ENCODE measurements around the gene SLC46A1.

DNA sequence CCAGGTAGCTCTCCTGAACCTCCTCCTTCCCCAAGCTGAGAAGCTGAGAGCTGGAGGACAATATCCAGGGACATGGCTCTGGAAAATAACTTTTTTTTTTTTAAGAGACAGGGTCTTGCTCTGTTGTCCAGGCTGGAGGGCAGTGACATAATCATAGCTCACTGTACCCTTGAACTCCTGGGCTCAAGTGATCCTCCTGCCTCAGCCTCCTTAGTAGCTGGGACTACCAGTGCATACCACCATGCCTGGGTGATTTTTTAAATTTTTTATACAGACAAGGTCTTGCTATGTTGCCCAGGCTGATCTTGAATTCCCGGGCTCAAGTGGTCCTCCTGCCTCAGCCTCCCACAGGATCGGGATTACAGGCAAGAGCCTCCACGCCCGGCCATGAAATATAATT is 6.2 kb downstream of the SLC46A1 start:
- TF ChIP-seq, protein P1, sequence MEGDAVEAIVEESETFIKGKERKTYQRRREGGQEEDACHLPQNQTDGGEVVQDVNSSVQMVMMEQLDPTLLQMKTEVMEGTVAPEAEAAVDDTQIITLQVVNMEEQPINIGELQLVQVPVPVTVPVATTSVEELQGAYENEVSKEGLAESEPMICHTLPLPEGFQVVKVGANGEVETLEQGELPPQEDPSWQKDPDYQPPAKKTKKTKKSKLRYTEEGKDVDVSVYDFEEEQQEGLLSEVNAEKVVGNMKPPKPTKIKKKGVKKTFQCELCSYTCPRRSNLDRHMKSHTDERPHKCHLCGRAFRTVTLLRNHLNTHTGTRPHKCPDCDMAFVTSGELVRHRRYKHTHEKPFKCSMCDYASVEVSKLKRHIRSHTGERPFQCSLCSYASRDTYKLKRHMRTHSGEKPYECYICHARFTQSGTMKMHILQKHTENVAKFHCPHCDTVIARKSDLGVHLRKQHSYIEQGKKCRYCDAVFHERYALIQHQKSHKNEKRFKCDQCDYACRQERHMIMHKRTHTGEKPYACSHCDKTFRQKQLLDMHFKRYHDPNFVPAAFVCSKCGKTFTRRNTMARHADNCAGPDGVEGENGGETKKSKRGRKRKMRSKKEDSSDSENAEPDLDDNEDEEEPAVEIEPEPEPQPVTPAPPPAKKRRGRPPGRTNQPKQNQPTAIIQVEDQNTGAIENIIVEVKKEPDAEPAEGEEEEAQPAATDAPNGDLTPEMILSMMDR (IDR thresholded peaks at IDR 0.05; ENCODE audit: low read depth, low read length) = no peak
- TF ChIP-seq EZH2phosphoT487 (IDR thresholded peaks at IDR 0.05; ENCODE audit: low read depth) = no peak
